Measurements from ENCODE around the gene LRP1B. TPM values are rescaled to one million over a fixed set of nuclear protein-coding genes. Genes with fewer than 3 reads are reported as not detected.

Gene LRP1B
- total and polyA plus RNA-seq, 2 of the 8 experiments (the other 6 are each of a cell fraction or from before 2014, with no cell fraction given) = 0.03 TPM; not detected in 1

DNA sequence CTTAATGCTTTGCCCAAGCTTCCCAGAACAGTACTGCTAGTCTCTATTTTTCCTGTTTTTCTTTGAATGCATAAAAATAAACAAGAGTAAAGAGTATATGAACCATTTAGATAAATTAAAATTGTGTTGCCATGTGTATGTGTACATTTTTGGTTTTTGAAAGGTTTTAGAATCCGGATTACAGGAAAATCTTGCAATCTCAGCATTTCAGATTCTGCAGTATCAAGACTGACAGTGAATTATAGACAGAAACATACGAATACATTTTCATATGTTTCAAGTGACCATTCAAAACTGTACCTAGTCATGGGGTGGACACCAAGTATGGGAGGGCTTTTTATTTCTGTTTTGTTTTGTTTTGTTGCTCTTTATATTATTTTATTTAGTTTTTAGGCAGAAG is 604.1 kb downstream of the LRP1B start:
- Histone ChIP-seq H2BK5ac (ENCODE audit: low read depth, low read length) (no peak overlapping the region), H3K4me3 (ENCODE audit: extremely low read depth in 1 of 4, insufficient read depth in 2 of 4, low read depth in 3 of 4, low read length in 4 of 4) (no peak overlapping the region), H4K20me1 (replicated peaks in 1 of 2; ENCODE audit: control insufficient read depth in 1 of 2, insufficient read depth in 2 of 2, low read length in 2 of 2) (no peaks in the 10 kb centered on the region), H2BK120ac (replicated peaks; ENCODE audit: low read depth, low read length) (no peak overlapping the region), H2AFZ (ENCODE audit: low read length) (no peak overlapping the region), H3K9me3 (ENCODE audit: insufficient read depth in 2 of 2, low read depth in 1 of 2, low read length in 1 of 2) (no peaks in the 10 kb centered on the region), H2BK15ac (ENCODE audit: low read length) (no peak overlapping the region), H2AK5ac (ENCODE audit: low read depth, low read length) (no peak overlapping the region), H3K23ac (ENCODE audit: insufficient read length) (no peak overlapping the region), H2BK20ac (ENCODE audit: low read length) (no peak overlapping the region), H4K8ac (ENCODE audit: extremely low read depth, insufficient read depth, low read length) (no peak overlapping the region), H3K27me3 (replicated peaks in 1 of 4; ENCODE audit: control insufficient read depth in 3 of 4, extremely low read depth in 1 of 4, insufficient read depth in 3 of 4, low read length in 3 of 4) (no peaks in the 10 kb centered on the region), H3K4me2 (ENCODE audit: insufficient read depth in 1 of 2, low read depth in 2 of 2, low read length in 2 of 2) (no peak overlapping the region), H3K14ac (ENCODE audit: insufficient read length) (no peak overlapping the region), H3K23me2 (ENCODE audit: low read depth, low read length) (no peaks in the 10 kb centered on the region), H3K79me1 (ENCODE audit: low read depth, low read length) (no peaks in the 10 kb centered on the region), H3K56ac (replicated peaks; ENCODE audit: insufficient read length, low read depth, low read length) (no peak overlapping the region), H3K27ac (ENCODE audit: low read depth, low read length) (no peak overlapping the region), H4K5ac (ENCODE audit: insufficient read length, low read depth, low read length) (no peak overlapping the region), H2BK12ac (ENCODE audit: low read depth, low read length) (no peak overlapping the region), H3K79me2 (ENCODE audit: control insufficient read depth in 1 of 2, insufficient read depth in 2 of 2, low read length in 2 of 2) (no peaks in the 10 kb centered on the region), H3K4me1 (replicated peaks in 1 of 4; ENCODE audit: control insufficient read depth in 3 of 4, insufficient read depth in 4 of 4, low read length in 3 of 4) (no peaks in the 10 kb centered on the region), H3K4ac (replicated peaks; ENCODE audit: insufficient read length, low read depth, low read length) (no peak overlapping the region), H3K9ac (replicated peaks in 1 of 4; ENCODE audit: extremely low read depth in 1 of 4, low read depth in 3 of 4, low read length in 3 of 4) (no peak overlapping the region), H4K91ac (replicated peaks; ENCODE audit: insufficient read length, low read length) (no peak overlapping the region), H3K18ac (ENCODE audit: extremely low read depth, low read length) (no peak overlapping the region), H3K36me3 (ENCODE audit: control insufficient read depth in 2 of 4, insufficient read depth in 4 of 4, low read length in 3 of 4) (no peaks in the 10 kb centered on the region)
- ChIA-PET POLR2A (ENCODE audit: partially characterized antibody) (no interaction called here), CTCF (ENCODE audit: partially characterized antibody) (interaction anchor here (1.0 to 1.7 kb wide), 2 partner anchors 8 to 29 kb away, joined by 3 to 4 read pairs; no protein-coding TSS in a partner anchor)
- no peak for FAIRE-seq
- DNase-seq (ENCODE audit: low read depth in 1 of 2, low spot score in 2 of 2) = no peak
- 97% methylated on average over 2 of the region's 2 CpGs; no CpG with 5 or more reads in 1 of the 2 experiments for WGBS, 2 experiments (ENCODE audit: extremely low coverage in 1 of 2, insufficient coverage in 1 of 2, insufficient read length in 1 of 2, insufficient replicate concordance in 2 of 2, low coverage in 1 of 2, low lambda C conversion rate in 2 of 2, missing lambda C conversion rate in 1 of 2)
- TF ChIP-seq TBP (IDR thresholded peaks at IDR 0.05; ENCODE audit: low read depth, low read length) (no peak), YY1 (IDR thresholded peaks at IDR 0.05; ENCODE audit: low read depth, low read length) (no peak), SP2 (IDR thresholded peaks at IDR 0.05; ENCODE audit: low read length) (no peak), SIN3A (conservative IDR thresholded peaks at IDR 0.05 in 1 of 2, IDR thresholded peaks at IDR 0.05 in 1 of 2; ENCODE audit: low read depth in 1 of 2, low read length in 2 of 2) (no peak), TCF12 (IDR thresholded peaks at IDR 0.05; ENCODE audit: low read depth, low read length) (no peak), ZNF274 (IDR thresholded peaks at IDR 0.05; ENCODE audit: borderline replicate concordance, extremely low read depth, low read length) (no peak), EGR1 (IDR thresholded peaks at IDR 0.05; ENCODE audit: borderline replicate concordance, low read depth, low read length) (no peak), SP4 (IDR thresholded peaks at IDR 0.05; ENCODE audit: low read length) (no peak), POLR2AphosphoS5 (IDR thresholded peaks at IDR 0.05; ENCODE audit: low read depth, low read length) (no peak)
- TF ChIP-seq, protein P1, sequence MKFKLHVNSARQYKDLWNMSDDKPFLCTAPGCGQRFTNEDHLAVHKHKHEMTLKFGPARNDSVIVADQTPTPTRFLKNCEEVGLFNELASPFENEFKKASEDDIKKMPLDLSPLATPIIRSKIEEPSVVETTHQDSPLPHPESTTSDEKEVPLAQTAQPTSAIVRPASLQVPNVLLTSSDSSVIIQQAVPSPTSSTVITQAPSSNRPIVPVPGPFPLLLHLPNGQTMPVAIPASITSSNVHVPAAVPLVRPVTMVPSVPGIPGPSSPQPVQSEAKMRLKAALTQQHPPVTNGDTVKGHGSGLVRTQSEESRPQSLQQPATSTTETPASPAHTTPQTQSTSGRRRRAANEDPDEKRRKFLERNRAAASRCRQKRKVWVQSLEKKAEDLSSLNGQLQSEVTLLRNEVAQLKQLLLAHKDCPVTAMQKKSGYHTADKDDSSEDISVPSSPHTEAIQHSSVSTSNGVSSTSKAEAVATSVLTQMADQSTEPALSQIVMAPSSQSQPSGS (IDR thresholded peaks at IDR 0.05; ENCODE audit: low read length) = no peak
- TF ChIP-seq, protein P2, sequence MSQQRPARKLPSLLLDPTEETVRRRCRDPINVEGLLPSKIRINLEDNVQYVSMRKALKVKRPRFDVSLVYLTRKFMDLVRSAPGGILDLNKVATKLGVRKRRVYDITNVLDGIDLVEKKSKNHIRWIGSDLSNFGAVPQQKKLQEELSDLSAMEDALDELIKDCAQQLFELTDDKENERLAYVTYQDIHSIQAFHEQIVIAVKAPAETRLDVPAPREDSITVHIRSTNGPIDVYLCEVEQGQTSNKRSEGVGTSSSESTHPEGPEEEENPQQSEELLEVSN (IDR thresholded peaks at IDR 0.05) = no peak
- TF ChIP-seq, protein P3, sequence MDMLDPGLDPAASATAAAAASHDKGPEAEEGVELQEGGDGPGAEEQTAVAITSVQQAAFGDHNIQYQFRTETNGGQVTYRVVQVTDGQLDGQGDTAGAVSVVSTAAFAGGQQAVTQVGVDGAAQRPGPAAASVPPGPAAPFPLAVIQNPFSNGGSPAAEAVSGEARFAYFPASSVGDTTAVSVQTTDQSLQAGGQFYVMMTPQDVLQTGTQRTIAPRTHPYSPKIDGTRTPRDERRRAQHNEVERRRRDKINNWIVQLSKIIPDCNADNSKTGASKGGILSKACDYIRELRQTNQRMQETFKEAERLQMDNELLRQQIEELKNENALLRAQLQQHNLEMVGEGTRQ (IDR thresholded peaks at IDR 0.05; ENCODE audit: low read length) = no peak

All from H1 (cell line).